ENCODE measurements around the gene RHBDL3.

- TF ChIP-seq POLR2A (IDR thresholded peaks at IDR 0.05) (no peak), CTCF (IDR thresholded peaks at IDR 0.05) (no peak), EP300 (IDR thresholded peaks at IDR 0.05) (no peak)
These were observed 16.2 kb upstream of the RHBDL3 start for GRCh38 chr17:32249475-32249874.

Measured in tibial nerve (tissue), 4 donors.